GM19043 (cell line): ENCODE measurements around the gene LMBR1L.
A peak's percentile ranks its signal among the peaks of the same experiment; 100 is the strongest.
"Not testable (repeated sequence)": the region's sequence is repeated elsewhere in the genome, so short reads cannot be mapped to it uniquely, and the experiment has no call there.

ENCODE experiments used
- ATAC-seq: cut with Tn5 transposase; IDR thresholded peaks from one replicate; pipeline ENCODE4 v1.9.1; 2021; ENCODE audit warnings: low read depth; ENCODE audit not compliant: unreplicated experiment

LMBR1L gene

GRCh38 chr12:49088932-49089330, 21.7 kb downstream of the LMBR1L start:
- ATAC-seq: no peak

DNA sequence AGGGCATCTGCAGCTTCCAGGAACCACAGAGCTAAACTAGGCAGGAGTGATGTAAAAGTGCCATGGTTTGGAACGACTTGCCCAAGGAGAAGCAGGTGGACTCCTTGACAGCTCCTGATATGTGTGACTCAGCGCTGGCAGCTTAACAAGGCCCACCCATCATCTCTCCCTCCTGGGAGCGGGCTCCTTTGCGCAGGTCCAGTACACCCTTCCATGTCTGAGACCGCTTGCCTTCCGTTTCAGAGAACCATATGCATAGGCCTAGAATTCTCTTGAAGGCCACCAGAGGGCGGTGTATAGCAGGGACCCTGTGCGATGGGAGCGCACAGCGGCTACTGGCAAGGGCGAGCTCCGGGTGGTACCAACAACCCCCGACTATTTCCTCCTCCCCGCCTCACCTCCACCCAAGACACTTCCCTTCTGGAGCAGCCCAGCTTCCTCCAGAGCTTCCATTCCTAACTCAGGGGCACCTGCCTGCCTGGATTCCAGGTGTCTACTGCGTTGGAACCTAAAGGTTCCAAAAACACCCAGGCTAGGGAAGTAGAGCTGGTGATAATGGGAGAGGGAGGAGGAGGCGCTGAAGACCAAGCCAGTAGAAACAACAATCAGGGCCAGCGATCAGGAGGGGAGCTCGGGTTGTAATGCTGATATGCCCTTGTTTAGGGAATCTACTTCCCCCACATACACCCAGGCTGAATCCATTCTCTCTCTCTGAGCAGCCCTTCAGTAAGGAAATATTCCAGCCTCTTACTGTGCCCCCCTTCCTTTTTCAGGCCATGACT, 22.3 kb downstream of the LMBR1L start:
- ATAC-seq: peak; percentile 87

DNA sequence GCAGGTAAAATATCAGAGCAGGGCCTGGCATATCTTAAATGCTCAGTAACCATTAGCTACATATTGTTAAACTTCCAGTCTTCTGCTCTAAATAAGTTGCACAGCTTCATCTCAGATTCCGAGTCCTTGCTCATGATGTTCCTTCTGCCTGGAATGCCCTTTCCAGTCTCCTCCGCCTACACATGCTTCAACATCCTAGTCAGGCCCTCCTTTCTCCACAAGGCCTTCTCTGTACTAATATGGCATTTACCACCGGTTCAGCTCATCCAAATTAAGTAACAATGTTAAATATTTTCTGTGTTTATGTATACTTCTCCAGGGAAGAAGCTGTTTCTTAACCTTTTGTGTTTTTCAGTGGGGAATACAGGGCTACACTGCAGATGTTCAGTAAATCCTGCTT, 24.5 kb downstream of the LMBR1L start:
- ATAC-seq: no peak

DNA sequence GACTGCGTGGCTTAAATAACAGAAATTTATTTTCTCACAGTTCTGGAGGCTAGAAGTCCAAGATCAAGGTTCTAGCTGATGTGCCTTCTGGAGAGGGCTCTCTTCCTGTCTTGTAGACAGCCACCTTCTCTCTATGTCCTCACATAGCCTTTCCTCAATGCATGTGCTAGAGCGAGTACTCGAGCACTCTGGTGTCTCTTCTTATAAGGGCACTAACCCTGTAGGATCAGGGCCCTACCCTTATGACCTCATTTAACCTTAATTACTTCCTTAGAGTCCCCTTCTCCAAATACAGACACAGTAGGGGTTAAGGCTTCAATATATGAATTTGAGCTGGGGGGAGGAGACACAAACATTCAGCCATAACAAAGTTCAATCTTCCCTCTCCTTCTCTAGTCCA, 26.2 kb downstream of the LMBR1L start:
- no peak for ATAC-seq

- no peak for ATAC-seq
These were observed 30.9 kb downstream of the LMBR1L start for GRCh38 chr12:49079793-49080192.

DNA sequence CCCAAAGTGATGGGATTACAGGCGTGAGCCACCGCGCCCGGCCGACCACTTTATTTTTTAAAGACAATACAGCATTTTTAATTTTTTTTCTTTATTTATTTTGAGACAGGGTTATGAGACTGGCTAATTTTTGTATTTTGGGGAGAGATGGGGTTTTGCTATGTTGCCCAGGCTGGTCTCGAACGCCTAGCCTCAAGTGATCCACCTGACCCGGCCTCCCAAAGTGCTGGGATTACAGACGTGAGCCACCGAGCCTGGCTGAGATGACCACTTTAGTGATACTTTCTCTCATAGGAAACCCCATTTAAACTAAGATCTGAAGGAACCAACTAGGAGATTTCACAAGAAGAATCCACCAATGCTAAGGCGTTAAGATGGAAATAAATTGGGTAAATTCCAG, 39.7 kb downstream of the LMBR1L start:
- ATAC-seq: no peak

GRCh38 chr12:49069507-49070346, 40.9 kb downstream of the LMBR1L start, which contains the start of gene RHEBL1:
Gene RHEBL1, minus strand, starts transcription at chr12:49069979. Its CDS starts 194 bp downstream, at chr12:49069785.
- ATAC-seq: peak; percentile 96

GRCh38 chr12:49068879-49069506, 41.7 kb downstream of the LMBR1L start:
- ATAC-seq: no peak

DNA sequence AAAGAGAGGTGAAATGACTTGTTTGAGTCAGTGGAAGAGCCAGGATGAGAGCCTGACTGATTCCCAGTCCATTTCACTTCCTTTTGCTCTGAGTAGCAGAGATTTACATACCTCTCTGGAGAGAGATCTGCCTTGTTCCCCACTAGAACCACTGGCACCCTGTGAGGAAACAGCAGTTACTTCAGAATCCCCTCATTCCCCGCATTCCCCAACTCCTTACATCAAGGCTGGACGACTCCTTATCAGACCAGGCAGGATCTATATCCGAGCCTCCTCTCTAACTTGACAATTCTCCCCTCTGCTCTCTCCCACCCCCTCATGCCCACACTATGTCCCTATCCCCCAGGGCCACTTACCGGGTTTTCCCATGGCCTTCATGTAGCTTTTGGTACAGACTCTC, 44.5 kb downstream of the LMBR1L start:
- ATAC-seq: no peak

DNA sequence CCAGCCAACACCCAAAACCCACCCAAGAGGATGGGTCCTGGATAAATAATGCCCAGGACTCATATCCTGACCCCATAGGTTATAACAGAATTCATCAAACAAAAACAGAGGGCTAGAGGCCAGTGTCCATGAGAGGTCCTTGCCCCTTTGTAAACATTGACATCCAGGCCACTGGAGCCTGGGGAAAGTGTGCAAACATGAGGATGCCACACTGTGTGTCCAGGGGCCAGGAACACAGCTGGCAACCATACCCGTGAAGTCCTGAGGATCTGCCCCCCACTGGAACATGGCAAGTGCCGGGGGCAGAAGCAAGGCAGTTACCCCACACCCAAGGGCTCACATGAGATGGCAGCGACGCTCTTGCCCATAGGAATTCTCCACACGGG, 45.9 kb downstream of the LMBR1L start:
- no peak for ATAC-seq

DNA sequence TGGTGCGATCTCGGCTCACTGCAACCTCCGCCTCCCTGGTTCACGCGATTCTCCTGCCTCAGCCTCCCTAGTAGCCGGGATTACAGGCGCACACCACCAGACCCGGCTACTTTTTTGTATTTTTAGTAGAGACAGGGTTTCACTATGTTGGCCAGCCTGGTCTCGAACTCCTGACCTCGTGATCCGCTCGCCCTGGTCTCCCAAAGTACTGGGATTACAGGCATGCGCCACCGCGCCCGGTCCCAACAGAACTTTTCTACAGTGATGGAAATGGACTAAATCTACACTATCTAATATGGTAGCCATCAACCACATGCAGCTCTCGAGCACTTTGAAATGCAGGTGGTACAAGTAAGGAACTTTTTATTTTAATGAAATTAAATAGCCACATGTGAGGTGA, 48.7 kb downstream of the LMBR1L start:
- not testable (repeated sequence) for ATAC-seq

GRCh38 chr12:49061157-49061650, 49.4 kb downstream of the LMBR1L start:
- ATAC-seq: no peak

- ATAC-seq: peak; percentile 47
These were observed 50.1 kb downstream of the LMBR1L start, which contains the start of gene KMT2D for GRCh38 chr12:49060237-49061156. Gene KMT2D, minus strand, starts transcription at chr12:49060794. Its CDS starts 5,470 bp downstream, at chr12:49055324.

GRCh38 chr12:49059299-49060171, 51.1 kb downstream of the LMBR1L start:
- ATAC-seq: no peak

- ATAC-seq: no peak
These were observed 51.7 kb downstream of the LMBR1L start for GRCh38 chr12:49059045-49059298.

GRCh38 chr12:49058366-49059044, 52.1 kb downstream of the LMBR1L start:
- ATAC-seq: no peak

GRCh38 chr12:49057888-49058287, 52.8 kb downstream of the LMBR1L start:
- no peak for ATAC-seq

- ATAC-seq: peak; percentile 72
These were observed 54.5 kb downstream of the LMBR1L start for GRCh38 chr12:49055978-49056754.
